ENCODE results near the gene RNASE12.
A peak's percentile ranks its signal among the peaks of the same experiment; 100 is the strongest.

DNA sequence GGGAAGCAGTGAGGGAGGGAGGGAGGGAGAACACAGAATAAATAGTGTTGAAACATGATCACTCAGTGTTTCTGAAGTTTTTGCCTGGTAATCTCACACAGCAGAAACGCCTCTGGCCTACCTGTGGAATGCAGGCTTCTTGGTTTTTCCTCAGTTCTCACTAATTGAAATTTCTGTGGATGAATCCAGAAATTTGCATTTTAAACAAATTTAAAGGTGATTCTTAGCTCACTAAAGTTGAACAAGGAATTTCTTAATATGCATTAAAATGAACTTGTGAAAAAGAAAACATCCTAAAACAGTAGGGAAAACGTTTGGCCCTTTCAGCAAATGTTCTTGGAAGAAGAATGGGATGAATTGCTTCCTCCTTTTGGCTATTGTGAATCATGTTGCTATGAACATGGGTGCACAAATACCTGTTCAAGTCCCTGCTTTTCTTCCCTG lies 31.7 kb downstream of the RNASE12 start:
- TF ChIP-seq, protein P1, sequence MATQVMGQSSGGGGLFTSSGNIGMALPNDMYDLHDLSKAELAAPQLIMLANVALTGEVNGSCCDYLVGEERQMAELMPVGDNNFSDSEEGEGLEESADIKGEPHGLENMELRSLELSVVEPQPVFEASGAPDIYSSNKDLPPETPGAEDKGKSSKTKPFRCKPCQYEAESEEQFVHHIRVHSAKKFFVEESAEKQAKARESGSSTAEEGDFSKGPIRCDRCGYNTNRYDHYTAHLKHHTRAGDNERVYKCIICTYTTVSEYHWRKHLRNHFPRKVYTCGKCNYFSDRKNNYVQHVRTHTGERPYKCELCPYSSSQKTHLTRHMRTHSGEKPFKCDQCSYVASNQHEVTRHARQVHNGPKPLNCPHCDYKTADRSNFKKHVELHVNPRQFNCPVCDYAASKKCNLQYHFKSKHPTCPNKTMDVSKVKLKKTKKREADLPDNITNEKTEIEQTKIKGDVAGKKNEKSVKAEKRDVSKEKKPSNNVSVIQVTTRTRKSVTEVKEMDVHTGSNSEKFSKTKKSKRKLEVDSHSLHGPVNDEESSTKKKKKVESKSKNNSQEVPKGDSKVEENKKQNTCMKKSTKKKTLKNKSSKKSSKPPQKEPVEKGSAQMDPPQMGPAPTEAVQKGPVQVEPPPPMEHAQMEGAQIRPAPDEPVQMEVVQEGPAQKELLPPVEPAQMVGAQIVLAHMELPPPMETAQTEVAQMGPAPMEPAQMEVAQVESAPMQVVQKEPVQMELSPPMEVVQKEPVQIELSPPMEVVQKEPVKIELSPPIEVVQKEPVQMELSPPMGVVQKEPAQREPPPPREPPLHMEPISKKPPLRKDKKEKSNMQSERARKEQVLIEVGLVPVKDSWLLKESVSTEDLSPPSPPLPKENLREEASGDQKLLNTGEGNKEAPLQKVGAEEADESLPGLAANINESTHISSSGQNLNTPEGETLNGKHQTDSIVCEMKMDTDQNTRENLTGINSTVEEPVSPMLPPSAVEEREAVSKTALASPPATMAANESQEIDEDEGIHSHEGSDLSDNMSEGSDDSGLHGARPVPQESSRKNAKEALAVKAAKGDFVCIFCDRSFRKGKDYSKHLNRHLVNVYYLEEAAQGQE (IDR thresholded peaks at IDR 0.05; ENCODE audit: unreplicated experiment), result no peak
- TF ChIP-seq CTCF (conservative IDR thresholded peaks at IDR 0.05; ENCODE audit: low read depth in 2 of 2) (no peak), EZH2 (IDR thresholded peaks at IDR 0.05; ENCODE audit: low read depth, unreplicated experiment) (no peak), CREB1 (CRISPR knock-in tag; IDR thresholded peaks at IDR 0.05; ENCODE audit: low read depth) (no peak), EZH2phosphoT487 (IDR thresholded peaks at IDR 0.05; ENCODE audit: unreplicated experiment) (no peak), NANOG (IDR thresholded peaks at IDR 0.05; ENCODE audit: borderline replicate concordance) (peak; percentile 75; the same call in 1 of the 2 replicates), JUNB (IDR thresholded peaks at IDR 0.05; ENCODE audit: unreplicated experiment) (no peak), POLR2AphosphoS5 (IDR thresholded peaks at IDR 0.05; ENCODE audit: low read depth) (no peak), ZNF331 (CRISPR knock-in tag; IDR thresholded peaks at IDR 0.05; ENCODE audit: low read depth) (no peak)

Measured in GM23338 (cell line).